Ovary (tissue), 9 donors: ENCODE measurements around the gene CIDEC. TPM values are rescaled to one million over a fixed set of nuclear protein-coding genes. Genes with fewer than 3 reads are reported as not detected.
"Not testable (repeated sequence)": the region's sequence is repeated elsewhere in the genome, so short reads cannot be mapped to it uniquely, and the experiment has no call there.

Experiments used
- DNase-seq, 5 donors: peaks; one replicate each; pipeline ENCODE4 v3.0.0-alpha.2; 2019 to 2020
- H3K27ac ChIP-seq, 2 donors: fragments of 200-600 bp; one replicate each; pipeline versions ENCODE4 v1.5.1 to v1.8.0; 2019 to 2022
- H3K27me3 ChIP-seq: fragments of 200-600 bp; one replicate; pipeline ENCODE4 v1.8.0; 2022
- H3K36me3 ChIP-seq: fragments of 200-600 bp; sonication (generic); one replicate; pipeline ENCODE4 v1.5.1; 2019
- H3K4me1 ChIP-seq: one replicate; pipeline ENCODE4 v1.8.1; 2013; ENCODE audit warnings: mild to moderate bottlenecking, moderate library complexity; ENCODE audit not compliant: insufficient read depth
- H3K4me3 ChIP-seq: fragments of 200-600 bp; sonication (generic); one replicate; pipeline ENCODE4 v1.5.1; 2017
- H3K9me3 ChIP-seq, 2 donors: fragments of 200-600 bp in 1 of 2; sonication (generic) in 1 of 2; one replicate each; pipeline versions ENCODE4 v1.5.1 to v1.8.1; 2013 to 2019; ENCODE audit warnings: mild to moderate bottlenecking in 1 of 2, moderate library complexity in 1 of 2
- CTCF ChIP-seq, 3 donors: fragments of 450-650 bp in 2 of 3; fragments of 200-600 bp in 1 of 3; IDR thresholded peaks; one replicate each; pipeline versions ENCODE4 v1.5.1 to v1.8.0; 2016 to 2022; ENCODE audit warnings: antibody characterized with exemption in 3 of 3, mild to moderate bottlenecking in 1 of 3
- EP300 ChIP-seq: sonication (generic); formaldehyde crosslinking; IDR thresholded peaks from one replicate; pipeline ENCODE4 v1.6.1; 2017; ENCODE audit warnings: antibody characterized with exemption
- POLR2A ChIP-seq: fragments of 450-650 bp; IDR thresholded peaks from one replicate; pipeline ENCODE4 v1.6.1; 2017; ENCODE audit warnings: antibody characterized with exemption, mild to moderate bottlenecking, moderate library complexity
- WGBS, 3 donors: extraction: QIAGEN DNeasy Blood & Tissue Kit in 1 of 3; methylation state at CpG; one replicate each; pipeline versions ENCODE4 v1.1.5 to v1.1.7; 2013 to 2017; 5-methylcytosine and 5-hydroxymethylcytosine counted together
- intact Hi-C, 4 donors: fragments of 100-400 bp; cut with DNase I; formaldehyde crosslinking; loops; one replicate each; pipeline versions ENCODE4 v1.11.0 to v1.15.1; 2022 to 2023
- polyA plus RNA-seq, 2 donors: library from polyadenylated mRNA; stranded (reverse); fragments of 200-250 nt in 1 of 2; fragments of 350-450 nt in 1 of 2; fragmentation: Illumina TruSeq in 1 of 2; extraction: RNeasy Lipid Tissue Mini Kit (QIAGEN cat#74804) in 1 of 2; gene quantifications; one replicate each; pipeline ENCODE4 v1.2.3, GENCODE V29; 2013 to 2014
- total RNA-seq, 7 donors: library from RNA; depleted of rRNA in 2 of 7; stranded (reverse); fragments of >200 nt in 2 of 7; fragmentation: NEBNext Ultra II Directional in 3 of 7; extraction: Animal tissue kit (Norgen Biotek cat#: 25700) in 3 of 7; gene quantifications; one replicate each; pipeline versions ENCODE4 v1.1.0 to v1.2.4, GENCODE V29; 2016 to 2023
- donor health status: DM: no; HTN: no; CAD: no; lungs with moderate emphysema.
- donor health status: DM: no; HTN: no; CAD: no.
- donor health status: Bipolar disorder and iron deficiency.
- donor health status: DM: yes; HTN: yes; CAD: no.
- donor health status: DM: no; HTN: no; CAD: no.
- donor health status: DM: yes; HTN: yes; CAD: no.

Gene CIDEC
- total and polyA plus RNA-seq, 9 donors, result 0.23 to 3.0 (median 1.3) TPM; not detected in 5

- peak in 1 of 5 donors; percentile 26 for DNase-seq
- H3K4me3 ChIP-seq, H3K27ac ChIP-seq, H3K4me1 ChIP-seq, H3K27me3 ChIP-seq, H3K9me3 ChIP-seq, H3K36me3 ChIP-seq: not testable (repeated sequence)
- TF ChIP-seq CTCF (IDR thresholded peaks at IDR 0.05), result peak in 1 of 3 donors; percentile 49
- 34 to 36% (median 36%) methylated on average over 4 of the region's 4 CpGs for WGBS, 3 donors
- intact Hi-C loops, result loop anchor here in 3 of 4 donors (5.0 to 10.0 kb wide), 3 partner anchors 68 to 96 kb away; partner anchors contain the start of genes CRELD1 (in 1 of the 3) and IL17RC (in 1 of the 3)
Measured at GRCh38 chr3:9848860-9849259, 31.2 kb downstream of the CIDEC start.

DNA sequence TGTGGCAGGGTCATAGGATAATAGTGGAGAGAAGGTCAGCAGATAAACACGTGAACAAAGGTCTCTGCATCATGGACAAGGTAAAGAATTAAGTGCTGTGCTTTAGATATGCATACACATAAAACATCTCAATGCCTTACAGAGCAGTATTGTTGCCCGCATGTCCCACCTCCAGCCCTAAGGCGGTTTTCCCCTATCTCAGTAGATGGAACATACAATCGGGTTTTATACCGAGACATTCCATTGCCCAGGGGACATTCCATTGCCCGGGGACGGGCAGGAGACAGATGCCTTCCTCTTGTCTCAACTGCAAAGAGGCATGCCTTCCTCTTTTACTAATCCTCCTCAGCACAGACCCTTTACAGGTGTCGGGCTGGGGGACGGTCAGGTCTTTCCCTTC, 32.2 kb downstream of the CIDEC start:
- not testable (repeated sequence) for H3K4me1 ChIP-seq, H3K27ac ChIP-seq, H3K9me3 ChIP-seq, H3K36me3 ChIP-seq, DNase-seq, H3K27me3 ChIP-seq, H3K4me3 ChIP-seq
- WGBS, 3 donors, result 47 to 58% (median 56%) methylated on average over 9 of the region's 9 CpGs
- intact Hi-C loops, result loop anchor here in 3 of 4 donors (5.0 to 10.0 kb wide), 3 partner anchors 69 to 97 kb away; partner anchors contain the start of genes CRELD1 (in 1 of the 3) and IL17RC (in 1 of the 3)

DNA sequence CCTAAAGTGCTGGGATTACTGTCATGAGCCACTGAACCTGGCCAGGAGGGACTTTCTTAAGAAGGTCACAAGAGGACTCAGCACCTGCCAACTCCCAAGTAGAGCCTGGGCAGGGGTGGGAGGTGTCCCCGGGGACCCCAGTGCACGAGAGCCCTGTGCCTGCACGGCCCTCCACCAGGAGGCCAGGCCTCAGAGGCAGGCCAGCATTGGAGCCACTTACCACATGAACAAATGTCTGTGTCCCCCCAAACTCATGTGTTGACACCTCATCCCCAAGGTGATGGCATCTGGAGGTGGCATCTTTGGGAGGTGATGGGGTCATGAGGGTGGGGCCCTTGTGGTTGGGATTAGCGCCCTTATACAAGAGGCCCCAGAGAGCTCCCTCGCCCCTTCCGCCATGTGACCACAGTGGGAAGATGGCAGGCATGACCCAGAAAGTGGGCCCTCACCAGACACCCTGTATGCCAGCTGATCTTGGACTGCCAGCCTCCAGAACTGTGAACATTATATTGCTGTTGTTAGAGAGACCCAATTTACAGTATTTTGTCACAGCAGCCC, 33.0 kb downstream of the CIDEC start:
- H3K9me3 ChIP-seq, result no peaks in the 10 kb centered on the region
- TF ChIP-seq POLR2A, result no peak
- TF ChIP-seq CTCF (IDR thresholded peaks at IDR 0.05), result no peak
- no peak for TF ChIP-seq EP300
- no peaks in the 10 kb centered on the region for H3K4me1 ChIP-seq
- no peak overlapping the region for H3K4me3 ChIP-seq
- intact Hi-C loops, result loop anchor here in 3 of 4 donors (5.0 to 10.0 kb wide), 3 partner anchors 70 to 98 kb away; partner anchors contain the start of genes CRELD1 (in 1 of the 3) and IL17RC (in 1 of the 3)
- no peaks in the 10 kb centered on the region for H3K27me3 ChIP-seq
- no peak for DNase-seq
- H3K36me3 ChIP-seq, result no peaks in the 10 kb centered on the region
- 86 to 96% (median 95%) methylated on average over 6 of the region's 6 CpGs for WGBS, 3 donors
- H3K27ac ChIP-seq, result no peak overlapping the region

DNA sequence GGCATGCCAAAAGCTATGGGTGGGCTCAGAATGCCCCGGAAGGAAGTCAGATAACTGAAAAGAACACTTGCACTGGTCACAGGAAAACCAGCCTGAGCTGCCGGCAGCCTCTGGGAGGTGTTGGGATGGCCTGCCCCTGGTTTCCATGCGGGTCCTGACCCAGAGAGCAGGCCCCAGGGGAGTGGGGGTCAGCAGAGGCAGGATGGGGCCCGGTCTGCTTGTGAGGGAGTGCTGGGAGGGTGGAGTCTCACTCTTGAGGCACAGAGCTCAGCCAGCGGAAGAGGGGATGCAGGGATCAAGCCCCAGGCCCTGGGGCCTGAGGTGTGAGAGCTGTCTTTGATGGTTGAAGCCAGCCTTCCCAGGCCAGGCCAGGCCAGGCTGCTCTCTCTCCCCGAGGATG, 33.8 kb downstream of the CIDEC start:
- Histone ChIP-seq H3K27me3 (no peaks in the 10 kb centered on the region), H3K4me1 (no peaks in the 10 kb centered on the region), H3K27ac (no peak overlapping the region), H3K9me3 (no peaks in the 10 kb centered on the region), H3K36me3 (no peaks in the 10 kb centered on the region), H3K4me3 (no peak overlapping the region)
- DNase-seq, result no peak
- 49 to 63% (median 60%) methylated on average over 6 of the region's 6 CpGs for WGBS, 3 donors
- no peak for TF ChIP-seq POLR2A
- TF ChIP-seq EP300, result no peak
- no peak for TF ChIP-seq CTCF (IDR thresholded peaks at IDR 0.05)
- intact Hi-C loops, result loop anchor here in 3 of 4 donors (5.0 to 10.0 kb wide), 3 partner anchors 71 to 99 kb away; partner anchors contain the start of genes CRELD1 (in 1 of the 3) and IL17RC (in 1 of the 3)

DNA sequence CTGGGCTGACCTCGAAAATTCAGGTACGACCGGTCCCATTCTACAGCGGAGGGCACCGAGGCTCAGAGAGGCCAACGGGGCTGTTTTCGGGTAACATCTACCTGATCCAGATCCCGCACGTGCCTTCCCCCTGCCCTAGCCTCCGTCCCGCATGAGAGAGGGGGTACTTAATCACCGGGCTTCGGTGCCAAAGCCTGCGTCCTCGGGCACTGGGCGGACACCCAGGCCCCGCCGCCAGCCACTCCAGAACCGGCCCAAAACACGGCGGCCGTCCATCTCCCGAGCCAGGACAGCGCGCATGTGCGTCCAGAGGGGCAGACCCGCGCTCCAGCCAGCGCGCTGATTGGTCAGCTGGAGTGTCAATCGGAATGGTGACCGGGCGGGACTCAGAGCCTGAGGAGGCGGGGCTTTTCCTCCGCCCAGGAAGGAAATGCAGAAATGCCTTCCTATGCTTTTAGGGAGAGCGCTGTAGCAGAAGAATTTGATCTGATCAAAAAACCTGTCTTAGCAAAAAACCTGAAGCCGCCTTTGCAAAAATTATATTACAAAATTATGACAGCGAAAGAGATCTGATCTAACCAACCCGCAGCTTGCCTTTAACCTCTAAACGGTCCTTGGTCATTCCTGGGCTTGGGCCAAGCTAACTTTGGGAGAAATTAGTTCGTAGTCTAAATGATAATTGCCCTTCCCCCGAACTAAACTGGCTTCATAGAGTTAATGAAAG, 36.2 kb downstream of the CIDEC start, which contains the start of gene RPUSD3:
Gene RPUSD3 (minus strand): TSS at position 294 of the 724 bp plus-strand sequence. CDS start 18 bp downstream, at position 276.
- peak within 1 kb of the TSS; percentile 34 to 53 for H3K27ac ChIP-seq
- H3K4me1 ChIP-seq, result no peaks in the 10 kb centered on the region
- WGBS, 3 donors, result 0 to 1% (median 0%) methylated on average over 42 of the region's 42 CpGs
- peak within 1 kb of the TSS; percentile 87 for H3K4me3 ChIP-seq
- no peaks in the 10 kb centered on the region for H3K27me3 ChIP-seq
- peak; percentile 98 to 100 (median 99) for DNase-seq
- H3K9me3 ChIP-seq, result no peaks in the 10 kb centered on the region
- no peak for TF ChIP-seq CTCF (IDR thresholded peaks at IDR 0.05)
- TF ChIP-seq POLR2A, result peak; percentile 60
- TF ChIP-seq EP300, result no peak
- no peaks in the 10 kb centered on the region for H3K36me3 ChIP-seq
- intact Hi-C loops, result loop anchor here in 1 of 4 donors (10.0 kb wide), 1 partner anchor 101 kb away; no protein-coding TSS in a partner anchor
